C4-2B (cell line): ENCODE measurements around the gene CAMK2G.

Source experiments
- ZFX ChIP-seq: fragments of 450-650 bp; IDR thresholded peaks from 2 replicates; pipeline ENCODE4 v1.6.1; 2017
- TF ChIP-seq, protein P1 (sequence below): fragments of 450-650 bp; conservative IDR thresholded peaks from 2 replicates; pipeline ENCODE4 v1.5.1; 2017; ENCODE audit warnings: mild to moderate bottlenecking

DNA sequence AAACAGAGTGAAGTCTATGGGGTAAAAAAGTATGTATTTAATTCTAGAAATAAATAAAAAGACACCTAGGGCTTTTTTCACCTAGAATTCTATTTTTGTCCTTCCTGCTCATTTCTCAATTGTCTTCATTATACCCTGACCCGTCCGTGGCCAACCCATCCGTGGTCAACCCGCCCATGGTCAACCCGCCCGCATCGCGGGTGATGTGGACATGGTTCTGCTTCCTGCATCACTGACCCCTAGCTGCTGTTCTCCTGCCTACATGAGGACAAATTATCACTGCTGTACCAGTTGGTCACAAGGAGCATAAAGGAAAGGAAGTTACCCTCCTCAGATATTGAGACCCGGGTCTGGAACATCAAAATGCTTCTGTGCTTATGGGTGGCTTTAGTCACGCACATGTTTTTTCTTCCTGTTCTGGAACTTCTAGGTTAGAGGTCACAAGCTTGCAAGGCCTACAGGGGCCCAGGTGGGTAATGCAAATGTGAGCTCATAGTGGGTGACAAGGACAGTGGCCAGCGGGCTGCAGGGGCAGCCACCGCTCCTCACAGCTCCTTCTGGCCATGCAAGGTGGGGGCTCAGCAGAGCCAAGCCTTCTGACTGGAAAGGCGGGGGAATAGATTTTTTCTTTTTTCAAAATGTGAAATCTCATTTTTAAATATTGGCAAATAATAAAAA is 15.5 kb downstream of the CAMK2G start:
- TF ChIP-seq, protein P1, sequence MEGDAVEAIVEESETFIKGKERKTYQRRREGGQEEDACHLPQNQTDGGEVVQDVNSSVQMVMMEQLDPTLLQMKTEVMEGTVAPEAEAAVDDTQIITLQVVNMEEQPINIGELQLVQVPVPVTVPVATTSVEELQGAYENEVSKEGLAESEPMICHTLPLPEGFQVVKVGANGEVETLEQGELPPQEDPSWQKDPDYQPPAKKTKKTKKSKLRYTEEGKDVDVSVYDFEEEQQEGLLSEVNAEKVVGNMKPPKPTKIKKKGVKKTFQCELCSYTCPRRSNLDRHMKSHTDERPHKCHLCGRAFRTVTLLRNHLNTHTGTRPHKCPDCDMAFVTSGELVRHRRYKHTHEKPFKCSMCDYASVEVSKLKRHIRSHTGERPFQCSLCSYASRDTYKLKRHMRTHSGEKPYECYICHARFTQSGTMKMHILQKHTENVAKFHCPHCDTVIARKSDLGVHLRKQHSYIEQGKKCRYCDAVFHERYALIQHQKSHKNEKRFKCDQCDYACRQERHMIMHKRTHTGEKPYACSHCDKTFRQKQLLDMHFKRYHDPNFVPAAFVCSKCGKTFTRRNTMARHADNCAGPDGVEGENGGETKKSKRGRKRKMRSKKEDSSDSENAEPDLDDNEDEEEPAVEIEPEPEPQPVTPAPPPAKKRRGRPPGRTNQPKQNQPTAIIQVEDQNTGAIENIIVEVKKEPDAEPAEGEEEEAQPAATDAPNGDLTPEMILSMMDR, result no peak
- no peak for TF ChIP-seq ZFX
